Body of pancreas (tissue), 4 donors: ENCODE data around the gene CLHC1.

Source experiments
- CTCF ChIP-seq, 7 experiments: fragments of 450-650 bp in 4 of 7; fragments of 200-600 bp in 3 of 7; sonication (generic) in 3 of 7; IDR thresholded peaks; one replicate each; pipeline ENCODE4 v1.5.1; 2016 to 2019; ENCODE audit warnings: antibody characterized with exemption in 7 of 7
- POLR2A ChIP-seq, 3 donors: fragments of 450-650 bp; IDR thresholded peaks; one replicate each; pipeline ENCODE4 v1.6.1; 2016; ENCODE audit warnings: antibody characterized with exemption in 3 of 3, mild to moderate bottlenecking in 2 of 3

- TF ChIP-seq CTCF (IDR thresholded peaks at IDR 0.05) (no peak), POLR2A (IDR thresholded peaks at IDR 0.05) (no peak)
Measured at GRCh38 chr2:55196526-55196925, 35.6 kb downstream of the CLHC1 start.
